Chondrocyte (in vitro differentiated cells): ENCODE results near the gene TIMM17A. TPM values are rescaled to one million over a fixed set of nuclear protein-coding genes. Genes with fewer than 3 reads are reported as not detected.

Experiments used
- DNase-seq: peaks from one replicate; pipeline ENCODE4 v3.0.0; 2021; ENCODE audit warnings: mixed read lengths, low spot score
- H3K27ac Mint-ChIP-seq: one replicate; pipeline ENCODE4 v1.8.0; 2021; ENCODE audit warnings: mild to moderate bottlenecking, moderate library complexity, mixed read lengths; ENCODE audit not compliant: unreplicated experiment
- H3K27me3 Mint-ChIP-seq: 2 replicates; pipeline ENCODE4 v1.8.0; 2021; ENCODE audit warnings: low read depth, mixed read lengths
- H3K36me3 Mint-ChIP-seq: 2 replicates; pipeline ENCODE4 v1.8.0; 2021; ENCODE audit warnings: low read depth, mixed read lengths
- H3K4me1 Mint-ChIP-seq: 2 replicates; pipeline ENCODE4 v1.8.0; 2021; ENCODE audit warnings: low read depth, mild to moderate bottlenecking, mixed read lengths
- H3K4me3 Mint-ChIP-seq: one replicate; pipeline ENCODE4 v1.8.0; 2021; ENCODE audit warnings: mild to moderate bottlenecking, moderate library complexity, mixed read lengths; ENCODE audit not compliant: unreplicated experiment
- H3K9me3 Mint-ChIP-seq: 2 replicates; pipeline ENCODE4 v1.8.0; 2021; ENCODE audit warnings: low read depth, mixed read lengths
- total RNA-seq: library from RNA; stranded (reverse); gene quantifications from 3 replicates; pipeline ENCODE4 v1.2.1, GENCODE V29; 2021
- TF ChIP-seq, protein P1 (sequence below): fragments of 200-600 bp; sonication (generic); IDR thresholded peaks from 2 replicates; pipeline ENCODE4 v1.5.0; 2021; ENCODE audit warnings: antibody characterized with exemption, mild to moderate bottlenecking, moderate library complexity

The TIMM17A gene
- total RNA-seq, 1 donor from 2014 or later = 68.5 TPM

DNA sequence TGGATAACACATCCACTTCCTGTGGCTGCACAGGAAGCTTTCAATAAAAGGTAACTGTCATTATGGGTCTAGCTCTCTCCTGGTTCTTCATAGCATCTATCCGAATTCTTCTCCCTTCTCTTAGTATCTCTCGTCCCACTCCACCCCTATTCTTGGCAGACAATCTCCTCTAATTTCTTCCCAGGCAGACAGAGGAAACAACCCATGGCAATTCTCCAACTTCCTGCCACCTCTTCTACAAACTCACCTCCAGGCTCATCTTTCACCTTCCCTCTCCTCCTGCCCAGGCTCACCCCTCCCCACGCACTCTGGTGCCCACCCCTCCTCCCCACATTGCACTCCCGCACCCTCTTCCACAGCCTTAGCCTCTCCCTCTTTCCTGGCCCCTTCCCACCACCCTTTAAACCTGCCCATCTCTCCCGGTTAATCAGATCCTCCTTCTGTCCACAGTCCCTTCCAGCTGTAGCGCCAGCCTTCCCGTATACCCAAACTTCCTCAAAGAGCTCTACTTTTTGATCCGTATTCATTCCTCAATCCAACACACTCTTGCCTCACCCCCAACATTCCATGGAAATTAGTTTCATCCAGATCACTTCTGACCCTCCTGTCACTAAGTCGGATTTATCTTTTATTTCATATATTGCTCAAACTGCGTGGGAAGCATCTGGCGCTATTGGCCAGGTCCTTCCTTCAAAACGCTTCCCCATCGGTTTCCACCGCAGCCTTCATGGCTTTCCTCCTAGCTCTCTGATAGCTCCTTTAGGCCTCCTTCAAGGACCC, 40.7 kb upstream of the TIMM17A start:
- peak overlapping the region; percentile 65 for H3K27ac Mint-ChIP-seq
- TF ChIP-seq, protein P1, sequence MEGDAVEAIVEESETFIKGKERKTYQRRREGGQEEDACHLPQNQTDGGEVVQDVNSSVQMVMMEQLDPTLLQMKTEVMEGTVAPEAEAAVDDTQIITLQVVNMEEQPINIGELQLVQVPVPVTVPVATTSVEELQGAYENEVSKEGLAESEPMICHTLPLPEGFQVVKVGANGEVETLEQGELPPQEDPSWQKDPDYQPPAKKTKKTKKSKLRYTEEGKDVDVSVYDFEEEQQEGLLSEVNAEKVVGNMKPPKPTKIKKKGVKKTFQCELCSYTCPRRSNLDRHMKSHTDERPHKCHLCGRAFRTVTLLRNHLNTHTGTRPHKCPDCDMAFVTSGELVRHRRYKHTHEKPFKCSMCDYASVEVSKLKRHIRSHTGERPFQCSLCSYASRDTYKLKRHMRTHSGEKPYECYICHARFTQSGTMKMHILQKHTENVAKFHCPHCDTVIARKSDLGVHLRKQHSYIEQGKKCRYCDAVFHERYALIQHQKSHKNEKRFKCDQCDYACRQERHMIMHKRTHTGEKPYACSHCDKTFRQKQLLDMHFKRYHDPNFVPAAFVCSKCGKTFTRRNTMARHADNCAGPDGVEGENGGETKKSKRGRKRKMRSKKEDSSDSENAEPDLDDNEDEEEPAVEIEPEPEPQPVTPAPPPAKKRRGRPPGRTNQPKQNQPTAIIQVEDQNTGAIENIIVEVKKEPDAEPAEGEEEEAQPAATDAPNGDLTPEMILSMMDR = no peak
- no peaks in the 10 kb centered on the region for H3K9me3 Mint-ChIP-seq
- H3K4me1 Mint-ChIP-seq = peaks cover 64% of the 10 kb centered on the region
- no peaks in the 10 kb centered on the region for H3K27me3 Mint-ChIP-seq
- H3K4me3 Mint-ChIP-seq = no peak overlapping the region
- peaks cover 14% of the 10 kb centered on the region for H3K36me3 Mint-ChIP-seq
- DNase-seq = no peak

DNA sequence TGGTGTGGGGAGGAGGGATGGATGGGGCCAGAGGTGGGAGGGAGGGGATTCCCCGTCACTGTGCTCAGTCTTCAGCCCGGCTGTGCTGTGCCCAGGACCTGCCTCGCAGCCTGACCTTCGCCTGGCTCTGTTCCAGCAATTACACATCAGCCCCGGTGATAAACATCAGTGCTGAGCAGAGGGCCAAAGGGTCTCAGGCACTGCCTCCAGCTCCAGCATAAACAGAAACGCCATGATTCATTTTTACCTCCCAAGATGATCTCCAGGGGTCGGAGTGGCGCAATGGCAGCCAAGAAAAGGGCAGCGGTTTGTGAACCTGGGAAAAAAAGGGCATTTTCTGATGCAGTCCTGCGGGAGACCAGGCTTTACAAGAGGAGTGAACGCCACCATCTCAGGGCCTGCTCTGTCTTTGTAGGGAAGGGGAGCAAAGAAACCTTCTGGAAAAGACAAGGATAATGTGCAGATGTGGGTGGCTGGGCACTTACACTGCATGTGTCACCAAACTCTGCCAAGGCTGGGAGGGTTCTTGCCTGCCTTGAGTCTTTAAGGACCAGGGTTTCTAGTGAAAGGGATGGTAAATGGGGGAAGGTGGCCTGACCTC, 38.6 kb upstream of the TIMM17A start:
- TF ChIP-seq, protein P1 = peak; percentile 10
- H3K4me1 Mint-ChIP-seq = peaks cover 74% of the 10 kb centered on the region

DNA sequence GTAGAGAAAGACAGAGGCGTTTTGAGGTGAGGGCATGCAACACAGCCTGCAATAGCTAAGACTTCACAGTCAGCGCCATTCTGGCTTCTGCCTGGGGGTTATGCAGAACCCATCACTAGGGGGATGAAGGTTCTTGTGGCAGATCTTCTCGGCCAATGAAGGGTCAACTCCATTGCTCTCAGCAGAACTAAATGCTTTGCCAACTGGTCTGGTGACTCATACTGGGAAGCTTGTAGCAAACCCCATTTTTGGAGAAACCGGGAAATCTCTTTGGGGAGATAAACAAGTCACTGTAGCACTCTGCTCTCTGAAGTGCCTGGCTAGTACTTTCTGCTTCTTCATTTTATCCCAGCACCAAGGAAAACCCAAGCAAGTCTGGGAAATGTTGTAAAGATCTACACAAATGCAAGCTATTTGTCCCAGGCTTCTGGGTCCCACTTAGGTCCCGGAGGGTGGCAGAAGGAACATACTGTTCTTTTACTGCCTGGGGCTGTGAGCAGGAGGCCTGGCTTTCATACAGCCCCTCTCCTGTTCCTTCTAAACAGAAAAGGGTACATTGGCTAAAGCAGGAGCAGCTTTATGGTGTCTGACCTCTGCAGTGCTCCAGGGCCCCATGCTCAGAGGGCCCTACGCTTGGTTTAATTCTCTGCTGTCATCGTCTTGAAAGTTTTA, 37.8 kb upstream of the TIMM17A start:
- TF ChIP-seq, protein P1 = peak; percentile 20
- no peak for DNase-seq
- H3K27me3 Mint-ChIP-seq = no peaks in the 10 kb centered on the region
- peaks cover 74% of the 10 kb centered on the region for H3K4me1 Mint-ChIP-seq
- H3K36me3 Mint-ChIP-seq = peaks cover 23% of the 10 kb centered on the region
- peaks cover 6% of the 10 kb centered on the region for H3K9me3 Mint-ChIP-seq
- H3K27ac Mint-ChIP-seq = peak overlapping the region; percentile 94
- peak overlapping the region; percentile 44 for H3K4me3 Mint-ChIP-seq

More for the DNA sequence above, 38.6 kb upstream of the TIMM17A start:
- Mint-ChIP-seq H3K36me3 (peaks cover 18% of the 10 kb centered on the region), H3K27me3 (no peaks in the 10 kb centered on the region), H3K27ac (peak overlapping the region; percentile 94), H3K9me3 (no peaks in the 10 kb centered on the region), H3K4me3 (peak overlapping the region; percentile 23)
- no peak for DNase-seq

DNA sequence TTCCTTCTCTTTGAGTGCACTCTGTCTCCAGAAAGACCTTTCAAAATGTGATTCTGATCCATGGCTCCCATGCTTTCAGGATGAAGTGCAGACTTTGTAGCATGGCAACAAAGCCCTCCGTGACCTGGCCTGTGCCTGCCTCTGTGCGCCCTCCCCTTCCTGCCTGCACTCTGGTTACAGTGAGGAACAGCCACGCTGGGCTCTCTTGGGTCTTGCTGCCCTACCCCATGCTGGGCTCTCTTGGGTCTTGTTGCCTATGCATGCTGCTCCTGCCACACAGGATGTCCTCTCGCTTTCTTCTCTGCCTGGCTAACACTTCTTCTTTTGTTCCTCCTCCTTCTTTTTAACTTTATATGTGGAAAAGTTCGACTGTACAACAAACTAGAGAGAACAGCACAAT, 37.0 kb upstream of the TIMM17A start:
- Mint-ChIP-seq H3K4me1 (peaks cover 74% of the 10 kb centered on the region), H3K4me3 (peak overlapping the region; percentile 44), H3K9me3 (peaks cover 6% of the 10 kb centered on the region), H3K36me3 (peaks cover 23% of the 10 kb centered on the region), H3K27ac (peak overlapping the region; percentile 94), H3K27me3 (no peaks in the 10 kb centered on the region)
- TF ChIP-seq, protein P1 = no peak
- DNase-seq = no peak

DNA sequence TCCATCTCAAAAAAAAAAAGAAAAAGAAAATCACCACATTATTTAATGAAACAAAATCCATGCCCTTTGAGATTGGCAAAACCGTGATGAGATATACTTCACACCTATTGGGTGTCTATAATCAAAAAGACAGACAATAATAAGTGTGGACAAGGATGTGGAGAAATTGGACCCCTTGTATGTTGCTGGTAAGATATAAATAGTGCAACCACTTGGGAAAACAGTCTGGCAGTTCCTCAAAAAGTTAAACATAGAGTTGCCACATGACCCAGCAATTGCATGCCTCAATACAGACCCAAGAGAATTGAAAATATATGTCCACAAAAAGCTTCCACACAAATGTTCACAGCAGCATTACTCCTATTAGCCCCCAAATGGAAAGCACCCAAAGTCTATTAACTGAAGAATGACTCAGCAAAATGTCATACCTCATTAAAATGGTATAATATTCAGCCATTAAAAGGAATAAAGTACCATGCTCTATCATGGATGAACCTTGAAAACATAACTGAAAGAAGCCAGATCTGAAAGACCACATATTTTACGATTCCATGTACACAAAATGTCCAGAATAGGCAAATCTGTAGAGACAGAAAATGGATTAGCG, 33.2 kb upstream of the TIMM17A start:
- Mint-ChIP-seq H3K27me3 (no peaks in the 10 kb centered on the region), H3K4me3 (no peak overlapping the region), H3K27ac (peak overlapping the region; percentile 24), H3K4me1 (peaks cover 56% of the 10 kb centered on the region), H3K9me3 (peaks cover 6% of the 10 kb centered on the region), H3K36me3 (peaks cover 18% of the 10 kb centered on the region)
- DNase-seq = no peak
- TF ChIP-seq, protein P1 = no peak
